GM18502 (cell line): ENCODE results near the gene EPHA3.

Experiments used
- ATAC-seq: cut with Tn5 transposase; IDR thresholded peaks from one replicate; pipeline ENCODE4 v1.9.1; 2021; ENCODE audit warnings: mild to moderate bottlenecking; ENCODE audit not compliant: unreplicated experiment, poor library complexity

EPHA3 gene

DNA sequence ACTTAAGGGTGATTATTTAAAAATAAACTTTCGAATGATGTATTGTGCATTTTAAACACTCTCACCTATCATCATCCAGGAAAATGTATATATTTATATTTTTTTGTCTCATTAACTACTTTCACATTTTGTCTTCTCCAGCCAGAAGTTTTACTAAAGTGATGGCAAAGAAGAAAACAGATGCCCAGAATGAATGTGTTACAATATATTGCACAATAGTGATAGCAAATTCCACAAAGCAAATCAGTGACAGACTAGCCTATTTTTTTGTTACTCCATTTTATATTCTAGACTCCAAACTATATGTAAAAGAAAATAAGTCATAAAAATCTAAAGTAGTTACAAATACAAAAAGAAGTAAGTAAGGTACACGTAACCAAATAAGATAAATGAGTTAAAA lies 414.7 kb downstream of the EPHA3 start:
- no peak for ATAC-seq

DNA sequence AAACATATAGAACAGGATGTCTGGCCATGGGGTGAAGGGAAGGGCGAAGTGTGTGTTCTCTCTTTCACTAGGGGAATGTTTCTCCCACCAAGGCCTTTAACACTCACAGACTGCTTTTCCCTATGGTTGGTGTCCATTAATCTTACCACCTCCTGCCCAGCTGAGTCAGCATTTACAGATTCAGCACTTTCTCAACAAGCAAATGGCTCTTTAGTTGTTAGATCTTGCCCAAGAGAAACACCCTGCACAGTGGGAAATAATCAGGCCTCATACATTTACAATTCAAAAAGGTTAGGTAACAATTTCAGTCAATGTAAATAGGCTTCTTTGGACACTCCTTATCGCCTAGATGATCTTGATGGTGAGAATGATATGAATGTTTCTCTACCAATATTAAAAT lies 418.2 kb downstream of the EPHA3 start:
- no peak for ATAC-seq

DNA sequence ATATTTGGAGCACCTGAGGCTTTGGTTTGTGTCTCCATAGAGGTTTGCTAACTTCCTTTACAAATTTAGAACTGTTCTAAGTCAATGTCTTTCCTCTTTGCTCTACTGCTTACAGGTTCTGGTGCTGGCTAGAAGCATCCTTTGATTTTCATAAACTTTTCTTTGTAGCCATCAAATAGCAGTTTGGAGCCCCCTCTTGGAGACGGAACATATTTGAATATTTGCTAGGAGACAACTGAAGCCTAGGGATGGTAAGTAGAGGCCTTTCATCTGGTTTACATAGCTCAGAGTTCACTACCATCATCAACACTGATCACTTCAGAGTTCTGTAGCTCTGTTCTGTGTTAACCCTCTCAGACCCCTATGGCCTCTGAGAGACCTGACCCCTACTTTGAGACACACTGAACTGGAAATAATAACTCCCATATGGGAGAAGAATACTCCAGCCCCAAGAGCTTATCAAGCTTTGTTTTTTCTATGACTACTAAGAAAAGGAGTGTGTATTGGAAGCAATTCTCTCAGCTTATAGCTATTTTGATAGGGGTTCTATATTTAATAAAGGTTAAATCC lies 420.4 kb downstream of the EPHA3 start:
- ATAC-seq: no peak
